MV-4-11 (cell line): ENCODE results near the gene AP1G1.
"Not testable (repeated sequence)": the region's sequence is repeated elsewhere in the genome, so short reads cannot be mapped to it uniquely, and the experiment has no call there.

Source experiments
- DNase-seq: peaks from one replicate; lab custom pipeline; 2025; lab: John Stamatoyannopoulos, UW

AP1G1 gene

GRCh38 chr16:71700831-71701230, 107.8 kb downstream of the AP1G1 start:
- peak; percentile 75 for DNase-seq

GRCh38 chr16:71698491-71698890, 110.1 kb downstream of the AP1G1 start:
- no peak for DNase-seq

- DNase-seq = no peak
Observed at GRCh38 chr16:71693164-71693563, 115.5 kb downstream of the AP1G1 start.

DNA sequence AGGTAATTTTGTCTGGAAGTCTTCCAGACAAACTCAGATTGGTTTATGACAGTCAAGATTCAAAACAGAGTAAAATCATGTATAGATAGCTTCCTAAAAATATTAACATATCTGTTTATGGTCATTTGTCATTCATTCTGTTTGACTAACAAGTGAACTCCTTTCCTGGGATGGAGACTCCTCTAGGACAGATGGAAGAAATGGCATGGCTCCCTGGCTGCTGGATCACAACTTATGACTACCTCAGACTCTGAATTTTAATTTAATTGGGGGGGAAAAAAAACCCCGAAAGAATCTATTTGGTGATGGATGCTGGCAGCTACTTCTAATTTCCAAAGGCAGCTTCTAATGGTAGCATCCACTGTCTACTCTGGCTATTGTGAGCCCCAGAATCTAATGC, 118.7 kb downstream of the AP1G1 start:
- DNase-seq = no peak

GRCh38 chr16:71687861-71688260, 120.8 kb downstream of the AP1G1 start:
- DNase-seq = no peak

DNA sequence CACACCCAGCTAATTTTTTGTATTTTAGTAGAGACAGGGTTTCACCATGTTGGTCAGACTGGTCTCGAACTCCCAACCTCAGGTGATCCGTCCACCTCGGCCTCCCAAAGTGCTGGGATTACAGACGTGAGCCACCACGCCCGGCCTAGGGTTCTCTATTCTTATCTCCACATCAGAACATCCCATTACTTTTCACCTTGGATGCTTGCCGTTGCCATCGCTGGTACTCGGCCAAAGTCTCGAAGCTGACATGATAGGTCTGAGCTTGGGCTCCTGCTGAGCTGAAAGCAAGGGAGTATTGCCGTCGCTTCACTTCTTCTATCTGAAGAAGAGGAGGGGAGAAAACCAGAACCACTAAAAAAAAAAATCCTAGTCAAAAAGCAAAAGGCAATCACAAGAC, 124.4 kb downstream of the AP1G1 start:
- DNase-seq = not testable (repeated sequence)

DNA sequence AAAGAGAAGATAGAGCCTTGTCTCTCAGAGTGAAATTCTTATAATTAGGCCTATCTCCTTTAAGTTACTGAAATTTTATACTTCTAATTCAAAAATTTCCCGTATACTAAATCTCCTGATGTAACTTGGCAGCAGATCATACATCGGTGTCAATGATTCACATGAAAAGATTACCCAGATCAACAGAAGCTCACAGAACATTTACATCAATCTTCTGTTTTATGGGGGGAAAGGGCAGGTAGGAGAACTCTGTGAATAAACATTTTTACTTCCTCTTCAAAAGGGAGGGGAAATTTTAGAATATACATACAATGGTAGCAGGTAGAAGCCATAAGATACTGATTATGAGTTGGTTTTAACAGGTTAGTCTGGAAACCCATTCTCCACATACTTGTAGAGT, 127.3 kb downstream of the AP1G1 start:
- DNase-seq = no peak
